IPS DF 4.7 (cell line): Measurements from ENCODE around the gene ZNF771.
"Not testable (repeated sequence)": the region's sequence is repeated elsewhere in the genome, so short reads cannot be mapped to it uniquely, and the experiment has no call there.

Source experiments
- DNase-seq: peaks from one replicate; pipeline ENCODE4 v3.0.0-alpha.2; 2013; ENCODE audit warnings: low spot score; ENCODE audit errors: extremely low read depth

ZNF771 gene

GRCh38 chr16:30461426-30461825 lies 54.0 kb downstream of the ZNF771 start:
- DNase-seq, result not testable (repeated sequence)

GRCh38 chr16:30464078-30464477 lies 56.7 kb downstream of the ZNF771 start:
- DNase-seq, result no peak
